ENCODE measurements around the gene LZTS2. TPM values are rescaled to one million over a fixed set of nuclear protein-coding genes. Genes with fewer than 3 reads are reported as not detected.

LZTS2 gene
- total RNA-seq, 1 donor = 8.1 TPM

DNA sequence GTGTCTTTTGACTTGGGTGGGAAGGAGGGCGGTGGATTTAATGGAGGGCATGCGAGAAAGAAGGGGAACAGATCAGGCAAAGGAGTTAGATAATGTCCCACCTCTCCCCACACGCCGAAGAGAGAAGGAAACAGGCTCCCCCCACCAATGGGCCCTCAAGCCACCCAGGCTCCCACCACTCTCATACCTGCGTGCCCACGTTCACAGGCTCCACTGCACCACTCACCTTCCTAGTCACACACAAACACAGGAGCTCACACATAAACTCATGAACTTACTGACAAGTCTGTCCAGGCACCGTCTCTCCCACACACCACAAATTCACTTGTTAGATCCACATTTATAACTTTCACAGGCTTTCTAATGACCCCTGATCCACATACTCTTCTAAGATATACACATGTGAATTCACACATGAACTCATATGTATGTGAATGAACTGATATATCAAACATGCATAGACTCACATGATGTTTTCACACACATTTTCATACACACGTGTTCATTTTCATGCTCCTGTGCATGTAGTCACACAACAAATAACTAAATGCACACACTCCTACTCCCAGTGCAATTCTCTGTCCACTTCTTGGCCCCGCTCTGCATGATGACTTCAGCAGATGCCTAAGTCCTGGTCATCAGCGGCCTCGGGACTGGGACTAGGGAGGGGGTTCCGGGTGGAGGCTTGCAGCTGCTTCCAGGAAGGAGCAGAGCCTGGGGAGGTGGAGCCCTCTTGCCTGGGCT lies 1.5 kb downstream of the LZTS2 start:
- H3K9me3 ChIP-seq (ENCODE audit: low read depth, low read length) = no peaks in the 10 kb centered on the region
- no peak overlapping the region for H3K4me3 ChIP-seq (ENCODE audit: low read length)
- H3K27me3 ChIP-seq (ENCODE audit: insufficient read depth, low read length) = no peaks in the 10 kb centered on the region
- peaks cover 38% of the 10 kb centered on the region for H3K4me1 ChIP-seq (ENCODE audit: insufficient read depth, low read length)

GRCh38 chr10:101001659-101002035 lies 2.0 kb downstream of the LZTS2 start:
- H3K27me3 ChIP-seq (ENCODE audit: insufficient read depth, low read length) = no peaks in the 10 kb centered on the region

GRCh38 chr10:101002456-101002855 lies 2.8 kb downstream of the LZTS2 start:
- Histone ChIP-seq H3K27me3 (ENCODE audit: insufficient read depth, low read length) (no peaks in the 10 kb centered on the region), H3K4me1 (ENCODE audit: insufficient read depth, low read length) (peaks cover 29% of the 10 kb centered on the region), H3K9me3 (ENCODE audit: low read depth, low read length) (no peaks in the 10 kb centered on the region), H3K4me3 (ENCODE audit: low read length) (no peak overlapping the region)

More at GRCh38 chr10:101001659-101002035, 2.0 kb downstream of the LZTS2 start:
- Histone ChIP-seq H3K4me3 (ENCODE audit: low read length) (no peak overlapping the region), H3K9me3 (ENCODE audit: low read depth, low read length) (no peaks in the 10 kb centered on the region), H3K4me1 (ENCODE audit: insufficient read depth, low read length) (peaks cover 32% of the 10 kb centered on the region)

DNA sequence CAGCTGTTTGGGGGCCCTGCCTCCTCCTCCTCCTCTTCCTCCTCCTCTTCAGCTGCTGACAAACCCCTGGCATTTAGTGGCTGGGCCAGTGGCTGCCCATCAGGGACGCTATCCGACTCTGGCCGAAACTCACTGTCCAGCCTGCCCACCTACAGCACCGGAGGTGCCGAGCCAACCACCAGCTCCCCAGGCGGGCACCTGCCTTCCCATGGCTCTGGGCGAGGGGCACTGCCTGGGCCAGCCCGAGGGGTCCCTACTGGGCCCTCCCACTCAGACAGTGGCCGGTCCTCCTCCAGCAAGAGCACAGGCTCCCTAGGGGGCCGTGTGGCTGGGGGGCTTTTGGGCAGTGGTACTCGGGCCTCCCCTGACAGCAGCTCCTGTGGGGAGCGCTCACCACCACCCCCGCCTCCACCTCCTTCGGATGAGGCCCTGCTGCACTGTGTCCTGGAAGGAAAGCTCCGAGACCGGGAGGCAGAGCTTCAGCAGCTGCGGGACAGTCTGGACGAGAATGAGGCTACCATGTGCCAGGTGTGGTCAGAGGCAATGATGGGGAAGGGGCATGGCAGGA lies 4.1 kb downstream of the LZTS2 start:
- Histone ChIP-seq H3K4me3 (ENCODE audit: low read length) (no peak overlapping the region), H3K27me3 (ENCODE audit: insufficient read depth, low read length) (no peaks in the 10 kb centered on the region), H3K4me1 (ENCODE audit: insufficient read depth, low read length) (peaks cover 17% of the 10 kb centered on the region), H3K9me3 (ENCODE audit: low read depth, low read length) (no peaks in the 10 kb centered on the region)

DNA sequence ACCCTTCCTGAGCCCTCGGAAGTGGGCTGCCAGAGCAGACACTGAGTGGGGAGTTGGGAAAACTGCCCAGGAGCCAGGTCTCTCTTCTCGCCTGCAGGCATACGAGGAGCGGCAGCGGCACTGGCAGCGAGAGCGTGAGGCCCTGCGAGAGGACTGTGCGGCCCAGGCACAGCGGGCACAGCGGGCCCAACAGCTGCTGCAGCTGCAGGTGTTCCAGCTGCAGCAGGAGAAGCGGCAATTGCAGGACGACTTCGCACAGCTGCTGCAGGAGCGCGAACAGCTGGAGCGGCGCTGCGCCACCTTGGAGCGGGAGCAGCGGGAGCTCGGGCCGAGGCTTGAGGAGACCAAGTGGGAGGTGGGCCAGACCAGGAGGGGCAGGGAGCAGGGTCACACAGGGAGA lies 5.8 kb downstream of the LZTS2 start:
- Histone ChIP-seq H3K4me3 (ENCODE audit: low read length) (no peak overlapping the region), H3K9me3 (ENCODE audit: low read depth, low read length) (no peaks in the 10 kb centered on the region), H3K27me3 (ENCODE audit: insufficient read depth, low read length) (no peaks in the 10 kb centered on the region), H3K4me1 (ENCODE audit: insufficient read depth, low read length) (peaks cover 7% of the 10 kb centered on the region)

GRCh38 chr10:101005869-101006567 lies 6.4 kb downstream of the LZTS2 start:
- Histone ChIP-seq H3K9me3 (ENCODE audit: low read depth, low read length) (no peaks in the 10 kb centered on the region), H3K4me3 (ENCODE audit: low read length) (no peak overlapping the region), H3K4me1 (ENCODE audit: insufficient read depth, low read length) (peaks cover under 1% of the 10 kb centered on the region), H3K27me3 (ENCODE audit: insufficient read depth, low read length) (no peaks in the 10 kb centered on the region)

GRCh38 chr10:101006593-101007098 lies 7.0 kb downstream of the LZTS2 start:
- H3K4me1 ChIP-seq (ENCODE audit: insufficient read depth, low read length) = no peaks in the 10 kb centered on the region
- H3K27me3 ChIP-seq (ENCODE audit: insufficient read depth, low read length) = no peaks in the 10 kb centered on the region
- no peaks in the 10 kb centered on the region for H3K9me3 ChIP-seq (ENCODE audit: low read depth, low read length)
- no peak overlapping the region for H3K4me3 ChIP-seq (ENCODE audit: low read length)

DNA sequence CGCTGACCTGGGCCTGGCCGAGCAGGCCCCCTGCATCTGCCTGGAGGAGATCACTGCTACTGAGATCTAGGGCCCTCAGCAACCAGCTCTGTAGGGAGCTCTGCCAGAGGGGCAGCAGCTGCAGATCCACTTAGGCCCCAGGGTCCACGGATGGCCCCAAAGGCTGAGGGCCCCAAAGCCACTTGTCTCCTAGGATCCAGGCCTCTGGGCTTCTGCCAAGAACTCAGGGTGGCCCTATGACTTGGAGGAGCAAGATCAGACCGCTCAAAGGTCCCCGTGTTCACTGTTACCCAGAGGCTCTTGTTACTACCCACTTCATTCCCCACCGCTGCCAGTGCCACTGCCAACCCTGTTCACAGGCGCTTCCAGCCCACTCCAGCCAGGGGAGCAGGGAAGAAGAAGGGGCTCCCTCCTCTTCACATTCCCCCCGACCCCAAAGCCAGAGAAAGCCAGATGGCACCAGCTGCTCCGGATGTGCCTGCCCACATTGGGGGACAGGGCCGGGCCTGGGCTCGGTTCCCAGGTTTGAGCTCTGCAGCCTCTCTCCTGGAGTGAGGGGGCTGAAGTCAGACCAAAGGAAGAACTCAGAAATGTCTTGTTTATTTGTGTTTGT lies 7.6 kb downstream of the LZTS2 start:
- H3K27me3 ChIP-seq (ENCODE audit: insufficient read depth, low read length) = no peaks in the 10 kb centered on the region
- no peaks in the 10 kb centered on the region for H3K9me3 ChIP-seq (ENCODE audit: low read depth, low read length)
- no peak overlapping the region for H3K4me3 ChIP-seq (ENCODE audit: low read length)
- no peaks in the 10 kb centered on the region for H3K4me1 ChIP-seq (ENCODE audit: insufficient read depth, low read length)

GRCh38 chr10:101007915-101008822 lies 8.6 kb downstream of the LZTS2 start:
- no peaks in the 10 kb centered on the region for H3K27me3 ChIP-seq (ENCODE audit: insufficient read depth, low read length)
- no peak overlapping the region for H3K4me3 ChIP-seq (ENCODE audit: low read length)
- H3K9me3 ChIP-seq (ENCODE audit: low read depth, low read length) = no peaks in the 10 kb centered on the region
- peaks cover 1% of the 10 kb centered on the region for H3K4me1 ChIP-seq (ENCODE audit: insufficient read depth, low read length)

DNA sequence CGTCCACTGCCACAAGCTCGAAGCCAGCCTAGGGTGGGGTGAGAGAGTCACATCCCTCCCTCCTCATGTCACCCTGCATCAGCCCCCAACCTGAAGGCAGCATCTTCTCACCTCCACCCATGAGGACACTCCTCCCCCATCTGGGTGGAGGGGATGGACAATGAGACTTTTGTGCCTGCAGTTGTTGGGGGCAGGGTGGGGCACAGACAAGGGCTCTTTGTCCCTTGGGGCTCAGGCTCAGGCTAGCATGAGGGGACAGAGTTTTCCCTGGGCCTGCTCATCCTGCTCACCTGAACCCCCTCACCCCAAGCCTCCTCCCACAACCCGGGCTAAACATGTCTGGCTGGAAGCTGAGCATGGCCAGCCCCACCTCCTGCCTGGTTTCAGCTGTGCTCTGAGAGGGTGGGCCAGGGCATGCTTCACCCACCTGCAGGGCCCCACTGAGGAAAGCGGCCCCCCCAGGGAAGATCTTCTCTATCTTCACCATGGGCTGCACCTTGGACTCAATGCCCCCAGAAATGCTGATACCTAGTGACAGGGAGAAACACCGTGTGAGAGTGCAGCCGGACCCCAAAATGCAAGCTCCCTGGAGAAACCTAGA lies 9.3 kb downstream of the LZTS2 start:
- no peaks in the 10 kb centered on the region for H3K9me3 ChIP-seq (ENCODE audit: low read depth, low read length)
- no peak overlapping the region for H3K4me3 ChIP-seq (ENCODE audit: low read length)
- peaks cover 4% of the 10 kb centered on the region for H3K4me1 ChIP-seq (ENCODE audit: insufficient read depth, low read length)
- no peaks in the 10 kb centered on the region for H3K27me3 ChIP-seq (ENCODE audit: insufficient read depth, low read length)

- peaks cover 4% of the 10 kb centered on the region for H3K4me1 ChIP-seq (ENCODE audit: insufficient read depth, low read length)
- no peak overlapping the region for H3K4me3 ChIP-seq (ENCODE audit: low read length)
- no peaks in the 10 kb centered on the region for H3K9me3 ChIP-seq (ENCODE audit: low read depth, low read length)
- H3K27me3 ChIP-seq (ENCODE audit: insufficient read depth, low read length) = no peaks in the 10 kb centered on the region
Measured at GRCh38 chr10:101010329-101010728, 10.7 kb downstream of the LZTS2 start.

GRCh38 chr10:101011517-101012423 lies 12.2 kb downstream of the LZTS2 start:
- Histone ChIP-seq H3K4me3 (ENCODE audit: low read length) (no peak overlapping the region), H3K9me3 (ENCODE audit: low read depth, low read length) (no peaks in the 10 kb centered on the region), H3K27me3 (ENCODE audit: insufficient read depth, low read length) (peaks cover 2% of the 10 kb centered on the region), H3K4me1 (ENCODE audit: insufficient read depth, low read length) (peaks cover 4% of the 10 kb centered on the region)

Measured in mononuclear cell (primary cell).